Mucosa of descending colon (tissue), 3 donors: ENCODE data around the gene MTX3. TPM values are rescaled to one million over a fixed set of nuclear protein-coding genes. Genes with fewer than 3 reads are reported as not detected.

ENCODE experiments used
- ATAC-seq: fragments of 200-7000 bp; cut with Tn5 transposase; one replicate; pipeline ENCODE4 v1.9.1; 2020; ENCODE audit warnings: mild to moderate bottlenecking, moderate library complexity
- DNase-seq, 3 donors: peaks; one replicate each; pipeline ENCODE4 v3.0.0-alpha.2; 2020
- H3K36me3 ChIP-seq: fragments of 200-600 bp; one replicate; pipeline ENCODE4 v1.8.0; 2021; ENCODE audit warnings: low read depth, mild to moderate bottlenecking
- H3K4me1 ChIP-seq: fragments of 200-600 bp; one replicate; pipeline ENCODE4 v1.8.0; 2021; ENCODE audit warnings: low read depth, mild to moderate bottlenecking
- H3K4me3 ChIP-seq: fragments of 200-600 bp; one replicate; pipeline ENCODE4 v1.8.0; 2021; ENCODE audit warnings: mild to moderate bottlenecking
- H3K9me3 ChIP-seq: fragments of 200-600 bp; one replicate; pipeline ENCODE4 v1.8.0; 2021; ENCODE audit warnings: mild to moderate bottlenecking
- CTCF ChIP-seq: fragments of 200-600 bp; IDR thresholded peaks from one replicate; pipeline ENCODE4 v1.8.0; 2022; ENCODE audit warnings: antibody characterized with exemption, mild to moderate bottlenecking
- intact Hi-C, 2 donors: fragments of 100-400 bp; cut with DNase I in 1 of 2; cut with micrococcal nuclease in 1 of 2; formaldehyde crosslinking; loops; one replicate each; pipeline versions ENCODE4 v1.11.0 to v1.11.1; 2022; cut with DNase I, micrococcal nuclease
- long read RNA-seq, 2 donors: library from polyadenylated mRNA; unstranded; transcript quantifications; one replicate each; pipeline ENCODE4 v2.0.0, GENCODE V29; 2019 to 2021
- total RNA-seq, 3 donors: library from RNA; stranded (reverse); fragmentation: NEBNext Ultra II Directional in 2 of 3; extraction: Animal tissue kit (Norgen Biotek cat#: 25700) in 2 of 3; gene quantifications; one replicate each; pipeline versions ENCODE4 v1.2.1 to v1.2.4, GENCODE V29; 2021 to 2023
- donor health status: DM: no; HTN: no; CAD: no; lungs with moderate emphysema.
- donor health status: DM: no; HTN: no; CAD: no.
- donor health status: DM: no; HTN: yes; CAD: no.

Gene MTX3
- total RNA-seq = 10 to 100 TPM in 1 of 3 donors, 1 to 10 TPM in 2; 7.9 to 15.3 (median 8.8) TPM
- long read RNA-seq, donor 1, full-length matches to known transcripts = 6 of 6 reads
- long read RNA-seq, donor 1, partial matches to known transcripts = 0 of 6 reads
- long read RNA-seq, donor 1, other reads (novel, unspliced or antisense) = 0 of 6 reads
- long read RNA-seq, donor 2, partial matches to known transcripts = 0 of 2 reads
- long read RNA-seq, donor 2, other reads (novel, unspliced or antisense) = 2 of 2 reads

DNA sequence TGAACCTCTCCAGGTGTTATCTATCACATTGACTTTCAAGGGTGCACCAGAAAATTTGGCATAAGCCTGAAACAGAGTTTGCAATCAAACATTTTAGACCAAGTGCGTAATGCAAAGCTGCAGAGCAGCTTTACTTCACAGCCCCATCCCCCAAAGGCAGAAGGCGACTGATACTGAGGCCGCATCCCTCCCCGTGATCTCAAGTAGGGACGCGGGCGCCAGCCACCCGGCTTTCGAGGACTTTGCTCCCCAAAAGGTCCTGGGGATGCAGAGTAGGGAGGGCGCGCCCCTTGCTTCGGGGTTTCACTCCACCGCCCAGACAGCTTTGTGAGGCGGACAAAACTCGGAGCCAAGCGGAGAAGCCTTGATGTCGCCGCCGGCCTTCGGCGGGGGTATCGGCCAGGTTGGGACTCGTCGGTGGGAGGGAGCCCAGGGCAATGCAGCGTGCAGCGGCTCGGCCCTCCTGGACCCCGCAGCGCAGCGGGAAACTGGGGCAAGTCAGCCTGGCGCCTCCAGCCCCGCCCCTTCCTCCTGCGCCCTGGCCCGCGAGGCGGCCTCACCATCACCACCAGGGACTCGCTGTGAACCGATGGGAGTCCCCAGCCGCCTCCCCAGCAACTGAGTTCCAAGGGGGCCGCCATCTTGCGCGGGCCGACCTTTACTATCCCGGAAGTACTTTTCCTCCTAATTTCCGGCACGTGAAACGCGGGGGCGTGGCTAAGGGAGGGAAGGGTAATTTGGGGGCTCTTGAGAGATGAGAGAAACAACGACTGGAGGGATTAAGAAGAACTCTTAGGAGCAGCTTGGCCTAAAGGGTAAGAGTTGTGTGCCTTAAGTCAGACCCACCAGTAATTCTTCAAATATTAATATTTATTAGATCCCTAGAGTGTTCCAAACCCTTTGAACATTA lies at the start of gene MTX3:
Gene MTX3 (minus strand): TSS at position 665 of the 910 bp plus-strand sequence. CDS start 24 bp downstream, at position 641.
- H3K4me1 ChIP-seq = no peaks in the 10 kb centered on the region
- peak within 1 kb of the TSS; percentile 91 for H3K4me3 ChIP-seq
- ATAC-seq (peak; percentile 97), DNase-seq (peak; percentile 83 to 88 (median 88))
- H3K36me3 ChIP-seq = no peaks in the 10 kb centered on the region
- H3K9me3 ChIP-seq = no peaks in the 10 kb centered on the region
- intact Hi-C loops = no loop called here
- no peak for TF ChIP-seq CTCF

DNA sequence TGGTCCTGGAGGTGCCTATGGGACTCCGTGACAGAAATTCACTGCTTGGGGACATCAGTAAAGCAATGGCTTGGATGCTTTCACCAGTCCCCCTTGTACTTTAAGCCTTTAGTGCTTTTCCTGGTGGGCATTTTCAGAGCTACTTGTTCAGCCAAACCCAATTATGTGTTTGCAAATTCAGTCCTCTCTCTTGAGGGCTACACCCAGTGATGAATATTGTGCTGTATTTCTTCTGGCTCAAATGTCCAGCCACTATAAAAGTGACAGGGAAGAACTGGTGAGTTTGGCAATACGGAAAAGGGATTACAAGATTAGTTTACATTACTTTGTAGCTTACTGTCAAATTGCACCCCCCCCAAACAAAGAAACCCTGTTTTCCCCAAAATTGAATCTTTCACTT lies 48.6 kb upstream of the MTX3 start:
- TF ChIP-seq CTCF = no peak
- DNase-seq (no peak), ATAC-seq (no peak)
- Histone ChIP-seq H3K36me3 (no peaks in the 10 kb centered on the region), H3K4me1 (no peaks in the 10 kb centered on the region), H3K4me3 (no peak overlapping the region), H3K9me3 (no peaks in the 10 kb centered on the region)
- intact Hi-C loops = no loop called here

DNA sequence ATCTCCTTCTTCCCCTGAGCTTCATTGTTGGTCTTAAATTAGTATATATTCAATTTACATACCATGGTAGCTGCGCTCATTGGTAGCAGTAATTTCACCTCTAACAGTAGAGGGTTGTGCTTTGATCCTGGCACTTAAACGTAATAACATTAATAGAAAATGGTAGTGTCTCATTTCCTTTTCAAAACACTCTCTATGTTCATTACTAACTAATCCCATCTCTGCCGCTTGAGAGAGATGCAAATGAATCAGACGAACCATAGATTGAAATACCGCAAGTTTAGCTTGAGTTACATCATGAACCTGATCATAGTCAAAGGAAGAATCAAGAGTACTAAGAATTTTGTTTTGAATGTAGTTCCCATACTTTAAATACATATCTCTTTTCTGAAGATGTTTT lies 46.3 kb upstream of the MTX3 start:
- no peak for TF ChIP-seq CTCF
- H3K4me3 ChIP-seq = no peak overlapping the region
- DNase-seq (no peak), ATAC-seq (no peak)
- no peaks in the 10 kb centered on the region for H3K4me1 ChIP-seq
- no peaks in the 10 kb centered on the region for H3K9me3 ChIP-seq
- intact Hi-C loops = no loop called here
- H3K36me3 ChIP-seq = no peaks in the 10 kb centered on the region

- TF ChIP-seq CTCF = no peak
- DNase-seq (no peak), ATAC-seq (no peak)
- H3K4me1 ChIP-seq = no peaks in the 10 kb centered on the region
- no peak overlapping the region for H3K4me3 ChIP-seq
- intact Hi-C loops = no loop called here
- H3K36me3 ChIP-seq = no peaks in the 10 kb centered on the region
- no peaks in the 10 kb centered on the region for H3K9me3 ChIP-seq
Measured at GRCh38 chr5:80036615-80037014, 45.6 kb upstream of the MTX3 start.

DNA sequence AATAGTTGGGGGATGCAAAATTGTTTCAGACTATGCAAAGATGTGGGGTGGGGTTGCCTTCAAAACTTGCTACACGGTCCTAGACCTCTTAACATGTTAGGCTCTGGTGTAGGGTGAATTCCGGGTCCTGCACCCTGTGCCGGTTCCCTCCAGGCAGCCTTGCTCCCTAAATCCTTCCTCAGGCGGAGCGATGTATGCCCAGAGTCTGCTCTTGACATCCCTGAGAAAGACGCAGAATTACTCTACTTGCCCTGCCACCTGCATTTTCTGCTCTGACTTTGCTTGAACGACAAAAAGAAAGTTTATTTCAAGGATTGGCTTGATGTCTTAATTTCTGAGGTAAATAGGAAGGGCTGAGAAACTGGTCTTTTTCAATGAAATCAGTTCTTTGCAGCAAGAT lies 44.8 kb upstream of the MTX3 start:
- DNase-seq = no peak
- intact Hi-C loops = no loop called here
- TF ChIP-seq CTCF = no peak
- H3K4me3 ChIP-seq = no peak overlapping the region
- H3K4me1 ChIP-seq = no peaks in the 10 kb centered on the region
- no peak for ATAC-seq
- H3K36me3 ChIP-seq = no peaks in the 10 kb centered on the region
- no peaks in the 10 kb centered on the region for H3K9me3 ChIP-seq
